GM23338 (cell line): Measurements from ENCODE around the gene PRPH2. TPM values are rescaled to one million over a fixed set of nuclear protein-coding genes. Genes with fewer than 3 reads are reported as not detected.
"Not testable (repeated sequence)": the region's sequence is repeated elsewhere in the genome, so short reads cannot be mapped to it uniquely, and the experiment has no call there.

Experiments
- ATAC-seq: fragments of 200-7000 bp; cut with Tn5 transposase; 3 replicates; pipeline ENCODE4 v1.9.1; 2020
- DNase-seq: peaks from one replicate; pipeline ENCODE4 v3.0.0-alpha.2; 2015; ENCODE audit warnings: low spot score
- H2AFZ ChIP-seq: fragments of 200-600 bp; sonication (generic); 2 replicates; pipeline ENCODE4 v1.8.0; 2016; ENCODE audit warnings: antibody characterized with exemption, mild to moderate bottlenecking, moderate library complexity
- H3F3A ChIP-seq: fragments of 200-600 bp; sonication (generic); replicated peaks from 2 replicates; pipeline ENCODE4 v1.8.0; 2017; ENCODE audit warnings: antibody characterized with exemption, mixed run types, low read depth
- H3K27ac ChIP-seq: fragments of 200-600 bp; sonication (generic); 2 replicates; pipeline ENCODE4 v1.6.1; 2016; ENCODE audit warnings: low read depth
- H3K27me3 ChIP-seq: fragments of 200-600 bp; sonication (generic); 2 replicates; pipeline ENCODE4 v1.8.0; 2016; ENCODE audit warnings: mild to moderate bottlenecking, mixed run types, moderate library complexity; ENCODE audit not compliant: insufficient read depth
- H3K36me3 ChIP-seq: fragments of 200-600 bp; sonication (generic); 2 replicates; pipeline ENCODE4 v1.8.0; 2016; ENCODE audit warnings: mild to moderate bottlenecking; ENCODE audit not compliant: insufficient read depth
- H3K4me1 ChIP-seq: fragments of 200-600 bp; sonication (generic); 2 replicates; pipeline ENCODE4 v1.8.0; 2016; ENCODE audit warnings: mild to moderate bottlenecking, moderate library complexity; ENCODE audit not compliant: insufficient read depth
- H3K4me2 ChIP-seq: fragments of 200-600 bp; sonication (generic); 2 replicates; pipeline ENCODE4 v1.7.1; 2017; ENCODE audit warnings: mixed run types
- H3K4me3 ChIP-seq: fragments of 200-600 bp; sonication (generic); 2 replicates; pipeline ENCODE4 v1.6.1; 2016; ENCODE audit warnings: mixed run types
- H3K79me2 ChIP-seq: fragments of 200-600 bp; sonication (generic); replicated peaks from 2 replicates; pipeline ENCODE4 v1.8.0; 2017; ENCODE audit warnings: mild to moderate bottlenecking; ENCODE audit not compliant: insufficient read depth
- H3K9me2 ChIP-seq: fragments of 200-600 bp; sonication (generic); 2 replicates; pipeline ENCODE4 v1.8.0; 2017; ENCODE audit not compliant: insufficient read depth
- H4K20me1 ChIP-seq: fragments of 200-600 bp; sonication (generic); replicated peaks from 2 replicates; pipeline ENCODE4 v1.8.0; 2017; ENCODE audit warnings: mild to moderate bottlenecking; ENCODE audit not compliant: insufficient read depth
- H3K27ac Mint-ChIP-seq: 2 replicates; pipeline ENCODE4 v1.8.0; 2020; ENCODE audit warnings: inconsistent platforms, mild to moderate bottlenecking, moderate library complexity, mixed read lengths
- H3K27me3 Mint-ChIP-seq: 3 replicates; pipeline ENCODE4 v1.8.0; 2022; ENCODE audit warnings: low read depth, mild to moderate bottlenecking, moderate library complexity, mixed read lengths, inconsistent platforms; ENCODE audit not compliant: insufficient read depth, poor library complexity
- H3K36me3 Mint-ChIP-seq: 3 replicates; pipeline ENCODE4 v1.8.0; 2021; ENCODE audit warnings: low read depth, mild to moderate bottlenecking, inconsistent platforms, moderate library complexity, mixed read lengths
- H3K4me1 Mint-ChIP-seq: 3 replicates; pipeline ENCODE4 v1.8.0; 2020; ENCODE audit warnings: mild to moderate bottlenecking, inconsistent platforms, mixed read lengths
- H3K4me3 Mint-ChIP-seq: 3 replicates; pipeline ENCODE4 v1.8.0; 2021; ENCODE audit warnings: moderate library complexity, mild to moderate bottlenecking, inconsistent platforms, mixed read lengths
- H3K9me3 Mint-ChIP-seq: 3 replicates; pipeline ENCODE4 v1.8.0; 2020; ENCODE audit warnings: moderate library complexity, mild to moderate bottlenecking, inconsistent platforms, mixed read lengths
- CREB1 ChIP-seq: fragments of 250-450 bp; sonication (Bioruptor Pico); IDR thresholded peaks from 2 replicates; pipeline ENCODE4 v1.5.0; 2020; ENCODE audit warnings: low read depth, mild to moderate bottlenecking, moderate library complexity
- EZH2 ChIP-seq: fragments of 200-600 bp; sonication (generic); IDR thresholded peaks from one replicate; pipeline ENCODE4 v1.8.0; 2017; ENCODE audit warnings: antibody characterized with exemption, mild to moderate bottlenecking, low read depth; ENCODE audit not compliant: unreplicated experiment
- EZH2phosphoT487 ChIP-seq: fragments of 200-600 bp; sonication (generic); IDR thresholded peaks from one replicate; pipeline ENCODE4 v1.8.1; 2018; ENCODE audit warnings: antibody characterized with exemption; ENCODE audit not compliant: unreplicated experiment
- JUNB ChIP-seq: IDR thresholded peaks from one replicate; pipeline ENCODE4 v1.6.1; 2016; ENCODE audit warnings: antibody characterized with exemption; ENCODE audit not compliant: unreplicated experiment
- NANOG ChIP-seq: IDR thresholded peaks from 2 replicates; pipeline ENCODE4 v1.6.1; 2016; ENCODE audit warnings: antibody characterized with exemption, borderline replicate concordance
- POLR2AphosphoS5 ChIP-seq: IDR thresholded peaks from 2 replicates; pipeline ENCODE4 v1.6.1; 2016; ENCODE audit warnings: antibody characterized with exemption, low read depth
- STAT1 ChIP-seq: IDR thresholded peaks from one replicate; pipeline ENCODE4 v1.6.1; 2016; ENCODE audit warnings: antibody characterized with exemption; ENCODE audit not compliant: unreplicated experiment
- ZNF114 ChIP-seq: fragments of 250-450 bp; sonication (Bioruptor Pico); IDR thresholded peaks from 2 replicates; pipeline ENCODE4 v1.5.0; 2020; ENCODE audit warnings: mild to moderate bottlenecking, moderate library complexity
- ZNF331 ChIP-seq: fragments of 250-450 bp; sonication (Bioruptor Pico); IDR thresholded peaks from 2 replicates; pipeline ENCODE4 v1.5.0; 2020; ENCODE audit warnings: low read depth, mild to moderate bottlenecking, moderate library complexity
- polyA plus RNA-seq: library from polyadenylated mRNA; unstranded; fragments of >200 nt; fragmentation: Nextera tagmentation; extraction: Ambion mirVana; gene quantifications from 2 replicates; pipeline ENCODE4 v1.2.1, GENCODE V29; 2016
- total RNA-seq: library from RNA; depleted of rRNA; stranded (reverse); fragments of >200 nt; shearing (Covaris generic); gene quantifications from 2 replicates; pipeline ENCODE4 v1.2.3, GENCODE V29; 2014
- TF ChIP-seq, protein P1 (sequence below), 2 experiments: fragments of 200-600 bp in 1 of 2; sonication (generic) in 1 of 2; conservative IDR thresholded peaks; 2 replicates each; pipeline versions ENCODE4 v1.5.1 to v1.6.1; 2016 to 2017; ENCODE audit warnings: antibody characterized with exemption in 2 of 2, low read depth in 2 of 2, mild to moderate bottlenecking in 2 of 2, moderate library complexity in 1 of 2
- TF ChIP-seq, protein P2 (sequence below): IDR thresholded peaks from 2 replicates; pipeline ENCODE4 v1.6.1; 2016; ENCODE audit warnings: antibody characterized with exemption
- TF ChIP-seq, protein P3 (sequence below): IDR thresholded peaks from one replicate; pipeline ENCODE4 v1.6.1; 2018; ENCODE audit warnings: antibody characterized with exemption; ENCODE audit not compliant: unreplicated experiment

Gene PRPH2
- total and polyA plus RNA-seq, 2 experiments from 2014 or later = 0.50 to 0.52 TPM

DNA sequence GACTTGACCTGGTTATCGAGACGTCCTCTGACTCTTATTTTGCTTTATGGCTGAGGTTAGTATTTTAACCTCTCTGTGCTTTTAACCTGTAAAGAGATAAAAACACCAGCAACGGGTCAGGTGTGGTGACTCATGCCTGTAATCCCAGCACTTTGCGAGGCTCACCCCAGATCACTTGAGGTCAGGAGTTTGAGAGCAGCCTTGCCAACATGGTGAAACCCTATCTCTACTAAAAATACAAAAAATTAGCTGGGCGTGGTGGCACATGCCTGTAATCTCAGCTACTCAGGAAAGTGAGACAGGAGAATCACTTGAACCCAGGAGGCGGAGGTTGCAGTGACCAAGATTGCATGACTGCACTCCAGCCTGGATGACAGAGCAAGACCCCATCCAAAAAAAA, 48.0 kb downstream of the PRPH2 start:
- peaks cover 30% of the 10 kb centered on the region; the same call in 1 of the 2 replicates for H3K36me3 ChIP-seq
- not testable (repeated sequence) for H3K9me3 Mint-ChIP-seq, H3K27ac ChIP-seq, H3K27me3 ChIP-seq, H3K27ac Mint-ChIP-seq, DNase-seq, H3K4me3 ChIP-seq, ATAC-seq, H2AFZ ChIP-seq, H3K9me2 ChIP-seq, H4K20me1 ChIP-seq, H3K27me3 Mint-ChIP-seq, H3K79me2 ChIP-seq, H3K4me1 ChIP-seq, H3F3A ChIP-seq, H3K4me1 Mint-ChIP-seq, H3K4me3 Mint-ChIP-seq, H3K4me2 ChIP-seq
- H3K36me3 Mint-ChIP-seq = peaks cover 60% of the 10 kb centered on the region

DNA sequence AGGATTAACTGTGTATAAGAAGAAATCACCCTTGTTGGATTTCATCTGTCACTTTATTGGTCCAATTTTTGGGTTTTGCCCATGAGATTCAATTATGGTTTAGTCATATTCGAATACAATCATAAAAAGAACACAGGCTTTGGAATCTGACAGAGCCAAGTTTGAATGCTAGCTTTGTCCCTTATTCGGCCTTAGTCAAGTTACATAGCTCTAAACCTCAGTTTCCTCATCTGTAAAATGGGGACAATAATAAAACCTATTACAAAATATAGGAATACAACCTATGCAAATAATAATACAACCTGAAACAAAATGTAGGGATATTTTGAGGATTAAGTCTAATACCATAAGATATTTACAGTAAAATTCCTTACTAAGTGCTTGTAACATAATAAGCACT, 57.7 kb downstream of the PRPH2 start:
- Mint-ChIP-seq H3K9me3 (no peaks in the 10 kb centered on the region), H3K36me3 (peaks cover 34% of the 10 kb centered on the region; the same call in 2 of the 3 replicates), H3K27ac (no peak overlapping the region), H3K4me1 (no peaks in the 10 kb centered on the region), H3K27me3 (no peaks in the 10 kb centered on the region), H3K4me3 (no peak overlapping the region)
- Histone ChIP-seq H3F3A (no peaks in the 10 kb centered on the region), H3K79me2 (no peaks in the 10 kb centered on the region), H3K27ac (no peak overlapping the region), H3K36me3 (peaks cover 23% of the 10 kb centered on the region), H3K4me3 (no peak overlapping the region), H3K4me2 (no peak overlapping the region), H3K27me3 (no peaks in the 10 kb centered on the region), H3K4me1 (no peaks in the 10 kb centered on the region), H2AFZ (no peak overlapping the region), H4K20me1 (no peaks in the 10 kb centered on the region), H3K9me2 (no peaks in the 10 kb centered on the region)
- ATAC-seq = no peak
- DNase-seq = no peak
- TF ChIP-seq, protein P1, sequence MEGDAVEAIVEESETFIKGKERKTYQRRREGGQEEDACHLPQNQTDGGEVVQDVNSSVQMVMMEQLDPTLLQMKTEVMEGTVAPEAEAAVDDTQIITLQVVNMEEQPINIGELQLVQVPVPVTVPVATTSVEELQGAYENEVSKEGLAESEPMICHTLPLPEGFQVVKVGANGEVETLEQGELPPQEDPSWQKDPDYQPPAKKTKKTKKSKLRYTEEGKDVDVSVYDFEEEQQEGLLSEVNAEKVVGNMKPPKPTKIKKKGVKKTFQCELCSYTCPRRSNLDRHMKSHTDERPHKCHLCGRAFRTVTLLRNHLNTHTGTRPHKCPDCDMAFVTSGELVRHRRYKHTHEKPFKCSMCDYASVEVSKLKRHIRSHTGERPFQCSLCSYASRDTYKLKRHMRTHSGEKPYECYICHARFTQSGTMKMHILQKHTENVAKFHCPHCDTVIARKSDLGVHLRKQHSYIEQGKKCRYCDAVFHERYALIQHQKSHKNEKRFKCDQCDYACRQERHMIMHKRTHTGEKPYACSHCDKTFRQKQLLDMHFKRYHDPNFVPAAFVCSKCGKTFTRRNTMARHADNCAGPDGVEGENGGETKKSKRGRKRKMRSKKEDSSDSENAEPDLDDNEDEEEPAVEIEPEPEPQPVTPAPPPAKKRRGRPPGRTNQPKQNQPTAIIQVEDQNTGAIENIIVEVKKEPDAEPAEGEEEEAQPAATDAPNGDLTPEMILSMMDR (conservative IDR thresholded peaks at IDR 0.05; ENCODE audit: low read depth in 2 of 2) = no peak
- no peak for TF ChIP-seq POLR2AphosphoS5
- TF ChIP-seq STAT1 = no peak
- no peak for TF ChIP-seq JUNB
- TF ChIP-seq, protein P2, sequence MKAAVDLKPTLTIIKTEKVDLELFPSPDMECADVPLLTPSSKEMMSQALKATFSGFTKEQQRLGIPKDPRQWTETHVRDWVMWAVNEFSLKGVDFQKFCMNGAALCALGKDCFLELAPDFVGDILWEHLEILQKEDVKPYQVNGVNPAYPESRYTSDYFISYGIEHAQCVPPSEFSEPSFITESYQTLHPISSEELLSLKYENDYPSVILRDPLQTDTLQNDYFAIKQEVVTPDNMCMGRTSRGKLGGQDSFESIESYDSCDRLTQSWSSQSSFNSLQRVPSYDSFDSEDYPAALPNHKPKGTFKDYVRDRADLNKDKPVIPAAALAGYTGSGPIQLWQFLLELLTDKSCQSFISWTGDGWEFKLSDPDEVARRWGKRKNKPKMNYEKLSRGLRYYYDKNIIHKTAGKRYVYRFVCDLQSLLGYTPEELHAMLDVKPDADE = no peak
- no peak for TF ChIP-seq EZH2
- no peak for TF ChIP-seq EZH2phosphoT487
- no peak for TF ChIP-seq ZNF114 (CRISPR knock-in tag)
- no peak for TF ChIP-seq ZNF331 (CRISPR knock-in tag)
- no peak for TF ChIP-seq NANOG
- TF ChIP-seq CREB1 (CRISPR knock-in tag) = no peak
- TF ChIP-seq, protein P3, sequence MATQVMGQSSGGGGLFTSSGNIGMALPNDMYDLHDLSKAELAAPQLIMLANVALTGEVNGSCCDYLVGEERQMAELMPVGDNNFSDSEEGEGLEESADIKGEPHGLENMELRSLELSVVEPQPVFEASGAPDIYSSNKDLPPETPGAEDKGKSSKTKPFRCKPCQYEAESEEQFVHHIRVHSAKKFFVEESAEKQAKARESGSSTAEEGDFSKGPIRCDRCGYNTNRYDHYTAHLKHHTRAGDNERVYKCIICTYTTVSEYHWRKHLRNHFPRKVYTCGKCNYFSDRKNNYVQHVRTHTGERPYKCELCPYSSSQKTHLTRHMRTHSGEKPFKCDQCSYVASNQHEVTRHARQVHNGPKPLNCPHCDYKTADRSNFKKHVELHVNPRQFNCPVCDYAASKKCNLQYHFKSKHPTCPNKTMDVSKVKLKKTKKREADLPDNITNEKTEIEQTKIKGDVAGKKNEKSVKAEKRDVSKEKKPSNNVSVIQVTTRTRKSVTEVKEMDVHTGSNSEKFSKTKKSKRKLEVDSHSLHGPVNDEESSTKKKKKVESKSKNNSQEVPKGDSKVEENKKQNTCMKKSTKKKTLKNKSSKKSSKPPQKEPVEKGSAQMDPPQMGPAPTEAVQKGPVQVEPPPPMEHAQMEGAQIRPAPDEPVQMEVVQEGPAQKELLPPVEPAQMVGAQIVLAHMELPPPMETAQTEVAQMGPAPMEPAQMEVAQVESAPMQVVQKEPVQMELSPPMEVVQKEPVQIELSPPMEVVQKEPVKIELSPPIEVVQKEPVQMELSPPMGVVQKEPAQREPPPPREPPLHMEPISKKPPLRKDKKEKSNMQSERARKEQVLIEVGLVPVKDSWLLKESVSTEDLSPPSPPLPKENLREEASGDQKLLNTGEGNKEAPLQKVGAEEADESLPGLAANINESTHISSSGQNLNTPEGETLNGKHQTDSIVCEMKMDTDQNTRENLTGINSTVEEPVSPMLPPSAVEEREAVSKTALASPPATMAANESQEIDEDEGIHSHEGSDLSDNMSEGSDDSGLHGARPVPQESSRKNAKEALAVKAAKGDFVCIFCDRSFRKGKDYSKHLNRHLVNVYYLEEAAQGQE = no peak
